Hematopoietic multipotent progenitor cell treated with erythropoietin and hydrocortisone succinate and interleukin-3 and kit ligand, for 6 days (in vitro differentiated cells): ENCODE data around the gene PDAP1.
"Not testable (repeated sequence)": the region's sequence is repeated elsewhere in the genome, so short reads cannot be mapped to it uniquely, and the experiment has no call there.

Experiments
- DNase-seq: peaks from one replicate; pipeline ENCODE4 v3.0.0-alpha.2; 2015

Gene PDAP1

GRCh38 chr7:99395616-99396327 is 12.6 kb downstream of the PDAP1 start:
- DNase-seq = no peak

- no peak for DNase-seq
These were observed 14.3 kb downstream of the PDAP1 start for GRCh38 chr7:99394188-99394502.

GRCh38 chr7:99393355-99394187 is 14.8 kb downstream of the PDAP1 start:
- DNase-seq = no peak

- DNase-seq = peak; percentile 93
These were observed 15.6 kb downstream of the PDAP1 start for GRCh38 chr7:99392659-99393354.

- no peak for DNase-seq
These were observed 16.4 kb downstream of the PDAP1 start for GRCh38 chr7:99392046-99392445.

- no peak for DNase-seq
These were observed 17.3 kb downstream of the PDAP1 start for GRCh38 chr7:99390941-99391602.

- no peak for DNase-seq
These were observed 18.6 kb downstream of the PDAP1 start for GRCh38 chr7:99389772-99390171.

GRCh38 chr7:99387912-99388311 is 20.5 kb downstream of the PDAP1 start:
- no peak for DNase-seq

GRCh38 chr7:99387239-99387635 is 21.2 kb downstream of the PDAP1 start:
- not testable (repeated sequence) for DNase-seq

GRCh38 chr7:99386584-99387238 is 21.7 kb downstream of the PDAP1 start:
- DNase-seq = peak; percentile 89

- no peak for DNase-seq
These were observed 22.8 kb downstream of the PDAP1 start for GRCh38 chr7:99385564-99385963.

GRCh38 chr7:99384523-99384922 is 23.9 kb downstream of the PDAP1 start:
- DNase-seq = no peak

GRCh38 chr7:99383791-99384370 is 24.5 kb downstream of the PDAP1 start:
- DNase-seq = no peak

GRCh38 chr7:99383203-99383602 is 25.2 kb downstream of the PDAP1 start:
- no peak for DNase-seq

- DNase-seq = peak; percentile 38
These were observed 26.7 kb downstream of the PDAP1 start for GRCh38 chr7:99381664-99382075.

- no peak for DNase-seq
These were observed 27.4 kb downstream of the PDAP1 start for GRCh38 chr7:99380823-99381663.

GRCh38 chr7:99380032-99380822 is 28.2 kb downstream of the PDAP1 start:
- peak; percentile 90 for DNase-seq

- not testable (repeated sequence) for DNase-seq
These were observed 28.7 kb downstream of the PDAP1 start for GRCh38 chr7:99379693-99380031.

GRCh38 chr7:99379043-99379577 is 29.3 kb downstream of the PDAP1 start:
- DNase-seq = peak; percentile 81
